Mammary epithelial cell (primary cell): ENCODE results near the gene C1QL1.

ENCODE experiments used
- EZH2 ChIP-seq: IDR thresholded peaks from 2 replicates; pipeline ENCODE4 v1.6.1; 2012; ENCODE audit warnings: low read length, inconsistent platforms, borderline replicate concordance
- TF ChIP-seq, protein P1 (sequence below), 2 donors: IDR thresholded peaks in 1 of 2; conservative IDR thresholded peaks in 1 of 2; 2 replicates each; pipeline ENCODE4 v1.5.1; 2011 to 2012; ENCODE audit warnings: inconsistent platforms in 2 of 2, low read length in 2 of 2, mild to moderate bottlenecking in 2 of 2, control low read depth in 1 of 2, low read depth in 1 of 2; ENCODE audit not compliant: insufficient read depth in 1 of 2; ENCODE audit errors: extremely low read depth in 1 of 2

GRCh38 chr17:44983563-44983962 lies 15.5 kb upstream of the C1QL1 start:
- TF ChIP-seq, protein P1, sequence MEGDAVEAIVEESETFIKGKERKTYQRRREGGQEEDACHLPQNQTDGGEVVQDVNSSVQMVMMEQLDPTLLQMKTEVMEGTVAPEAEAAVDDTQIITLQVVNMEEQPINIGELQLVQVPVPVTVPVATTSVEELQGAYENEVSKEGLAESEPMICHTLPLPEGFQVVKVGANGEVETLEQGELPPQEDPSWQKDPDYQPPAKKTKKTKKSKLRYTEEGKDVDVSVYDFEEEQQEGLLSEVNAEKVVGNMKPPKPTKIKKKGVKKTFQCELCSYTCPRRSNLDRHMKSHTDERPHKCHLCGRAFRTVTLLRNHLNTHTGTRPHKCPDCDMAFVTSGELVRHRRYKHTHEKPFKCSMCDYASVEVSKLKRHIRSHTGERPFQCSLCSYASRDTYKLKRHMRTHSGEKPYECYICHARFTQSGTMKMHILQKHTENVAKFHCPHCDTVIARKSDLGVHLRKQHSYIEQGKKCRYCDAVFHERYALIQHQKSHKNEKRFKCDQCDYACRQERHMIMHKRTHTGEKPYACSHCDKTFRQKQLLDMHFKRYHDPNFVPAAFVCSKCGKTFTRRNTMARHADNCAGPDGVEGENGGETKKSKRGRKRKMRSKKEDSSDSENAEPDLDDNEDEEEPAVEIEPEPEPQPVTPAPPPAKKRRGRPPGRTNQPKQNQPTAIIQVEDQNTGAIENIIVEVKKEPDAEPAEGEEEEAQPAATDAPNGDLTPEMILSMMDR (conservative IDR thresholded peaks at IDR 0.05 in 1 of 2, IDR thresholded peaks at IDR 0.05 in 1 of 2; ENCODE audit: extremely low read depth in 1 of 2, insufficient read depth in 1 of 2, low read depth in 1 of 2, low read length in 2 of 2), result no peak
- TF ChIP-seq EZH2, result no peak
